Forelimb muscle (tissue), 1 donor: Measurements from ENCODE around the gene MINK1. TPM values are rescaled to one million over a fixed set of nuclear protein-coding genes. Genes with fewer than 3 reads are reported as not detected.
"Not testable (repeated sequence)": the region's sequence is repeated elsewhere in the genome, so short reads cannot be mapped to it uniquely, and the experiment has no call there.

Experiments used
- DNase-seq: peaks from one replicate; pipeline ENCODE4 v3.0.0-alpha.2; 2013; ENCODE audit warnings: low read depth
- polyA plus RNA-seq: library from polyadenylated mRNA; unstranded; fragments of 120-200 nt; gene quantifications from one replicate; pipeline ENCODE4 v1.2.1, GENCODE V29; 2013; ENCODE audit not compliant: insufficient read length

MINK1 gene
- polyA plus RNA-seq, 1 donor, result 25.4 TPM

- DNase-seq, result no peak
Observed at GRCh38 chr17:4846635-4847390, 13.7 kb downstream of the MINK1 start.

GRCh38 chr17:4849011-4849536 lies 15.9 kb downstream of the MINK1 start:
- no peak for DNase-seq

- DNase-seq, result no peak
Observed at GRCh38 chr17:4850246-4850645, 17.1 kb downstream of the MINK1 start.

GRCh38 chr17:4851084-4851483 lies 17.9 kb downstream of the MINK1 start:
- no peak for DNase-seq

- DNase-seq, result no peak
Observed at GRCh38 chr17:4852567-4853207, 19.5 kb downstream of the MINK1 start.

- no peak for DNase-seq
Observed at GRCh38 chr17:4853208-4853671, 20.1 kb downstream of the MINK1 start.

- DNase-seq, result no peak
Observed at GRCh38 chr17:4854111-4854681, 21.1 kb downstream of the MINK1 start.

GRCh38 chr17:4856271-4856936 lies 23.3 kb downstream of the MINK1 start:
- no peak for DNase-seq

GRCh38 chr17:4856937-4857314 lies 23.8 kb downstream of the MINK1 start:
- no peak for DNase-seq

GRCh38 chr17:4857347-4857746 lies 24.2 kb downstream of the MINK1 start:
- DNase-seq, result not testable (repeated sequence)

GRCh38 chr17:4858068-4858881 lies 25.1 kb downstream of the MINK1 start:
- no peak for DNase-seq

- no peak for DNase-seq
Observed at GRCh38 chr17:4858882-4859260, 25.7 kb downstream of the MINK1 start.

- DNase-seq, result peak; percentile 34
Observed at GRCh38 chr17:4859816-4860625, 26.9 kb downstream of the MINK1 start.

GRCh38 chr17:4860651-4861050 lies 27.5 kb downstream of the MINK1 start:
- DNase-seq, result no peak

GRCh38 chr17:4861052-4861451 lies 27.9 kb downstream of the MINK1 start:
- DNase-seq, result no peak

- DNase-seq, result no peak
Observed at GRCh38 chr17:4862720-4863119, 29.6 kb downstream of the MINK1 start.

- DNase-seq, result no peak
Observed at GRCh38 chr17:4863321-4863720, 30.2 kb downstream of the MINK1 start.

GRCh38 chr17:4867535-4867934 lies 34.4 kb downstream of the MINK1 start:
- not testable (repeated sequence) for DNase-seq

- not testable (repeated sequence) for DNase-seq
Observed at GRCh38 chr17:4869058-4869998, 36.2 kb downstream of the MINK1 start.
